AG08396 (cell line): ENCODE results near the gene VCAN.

Experiments used
- DNase-seq: peaks from one replicate; pipeline ENCODE4 v3.0.0; 2012; ENCODE audit warnings: low spot score, mixed read lengths

VCAN gene

GRCh38 chr5:83469075-83469474, 2.5 kb upstream of the VCAN start:
- no peak for DNase-seq

- no peak for DNase-seq
These were observed 779 bp upstream of the VCAN start for GRCh38 chr5:83470526-83471404.

GRCh38 chr5:83472213-83472507, 616 bp downstream of the VCAN start:
- no peak for DNase-seq

DNA sequence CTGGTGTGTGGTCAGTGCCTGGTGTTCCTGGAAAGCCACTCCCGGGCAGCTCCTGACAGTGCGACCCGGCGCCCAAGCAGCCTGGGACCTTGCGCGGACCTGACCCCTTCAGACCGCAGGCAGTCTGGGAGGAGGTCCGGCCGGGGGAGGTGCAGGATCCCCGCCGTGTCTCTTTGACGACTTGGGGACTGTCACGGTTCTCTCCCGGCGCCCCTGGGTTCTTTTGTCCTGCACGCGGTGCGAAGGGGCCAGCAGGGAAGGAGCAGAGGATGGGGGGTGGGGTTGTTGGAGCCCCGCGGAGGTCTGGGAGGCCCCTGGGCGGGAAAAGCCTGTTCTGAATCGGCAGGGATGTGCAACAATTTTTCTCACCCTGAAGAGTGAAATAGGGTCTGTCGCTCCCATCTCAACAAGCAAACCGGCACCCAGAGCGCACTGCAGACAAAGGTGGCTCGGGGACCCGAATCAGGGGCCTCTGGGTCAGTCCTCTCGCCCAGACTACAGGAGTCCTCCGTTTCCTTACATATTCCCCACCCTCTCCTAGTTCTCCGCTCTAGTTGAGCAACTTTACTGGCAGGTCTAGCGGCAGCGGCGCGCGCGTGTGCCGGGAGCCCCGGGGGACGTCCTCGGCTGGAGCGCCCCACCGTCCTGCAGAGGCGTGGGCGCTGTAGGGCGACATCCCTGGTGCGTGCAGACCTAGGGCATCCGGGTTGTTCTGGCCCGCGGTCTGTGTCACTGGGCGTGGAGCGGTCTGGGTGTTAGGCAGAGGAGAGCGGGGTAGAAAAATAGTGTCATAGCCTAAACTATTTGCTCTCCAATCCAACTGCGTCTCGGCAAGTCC, 1.2 kb downstream of the VCAN start:
- DNase-seq: peak; percentile 73

GRCh38 chr5:83473346-83474160, 2.0 kb downstream of the VCAN start:
- DNase-seq: peak; percentile 92

- DNase-seq: peak; percentile 85
These were observed 2.7 kb downstream of the VCAN start for GRCh38 chr5:83474161-83474796.

DNA sequence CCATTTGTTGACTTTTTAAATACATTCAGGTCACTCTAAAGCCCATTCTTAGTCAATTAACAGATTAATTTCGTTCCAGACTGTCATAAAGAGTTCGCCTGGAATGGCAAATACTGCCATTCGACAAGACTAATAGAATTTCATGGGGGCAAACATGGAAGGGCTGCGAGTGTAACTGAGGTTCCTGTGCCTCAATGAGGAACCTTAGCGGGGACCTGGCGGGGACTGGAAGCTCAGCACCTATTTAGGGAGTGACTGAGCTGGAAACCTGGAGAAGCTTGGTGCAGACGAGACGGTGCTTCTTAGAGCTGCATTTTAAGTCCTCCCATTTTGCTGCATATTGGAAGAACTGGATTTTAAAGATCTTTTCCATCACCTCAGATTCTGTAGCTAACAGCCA, 3.4 kb downstream of the VCAN start:
- no peak for DNase-seq

DNA sequence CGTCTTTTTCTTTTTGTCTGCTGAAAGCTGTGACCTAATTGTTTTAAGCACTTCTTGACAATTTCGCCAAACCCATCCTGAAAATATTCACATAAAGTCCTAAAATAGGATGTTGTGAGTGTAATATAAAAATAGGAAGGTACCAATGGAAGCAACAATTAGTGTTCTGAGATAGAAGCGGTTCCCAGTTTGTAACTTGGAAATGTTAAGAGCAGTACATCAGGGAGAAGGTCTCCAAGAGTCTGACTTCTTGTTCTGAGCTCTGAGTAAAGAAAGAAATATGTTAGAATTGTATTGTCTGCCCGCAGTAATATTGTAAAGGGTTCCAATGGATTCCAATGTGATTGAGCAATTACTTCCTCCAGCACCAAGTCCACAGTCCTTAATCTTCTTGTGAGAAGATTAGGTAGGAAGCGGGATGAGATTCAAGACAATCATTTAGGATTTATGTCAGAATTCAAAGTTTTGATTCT, 3.9 kb downstream of the VCAN start:
- peak; percentile 73 for DNase-seq

DNA sequence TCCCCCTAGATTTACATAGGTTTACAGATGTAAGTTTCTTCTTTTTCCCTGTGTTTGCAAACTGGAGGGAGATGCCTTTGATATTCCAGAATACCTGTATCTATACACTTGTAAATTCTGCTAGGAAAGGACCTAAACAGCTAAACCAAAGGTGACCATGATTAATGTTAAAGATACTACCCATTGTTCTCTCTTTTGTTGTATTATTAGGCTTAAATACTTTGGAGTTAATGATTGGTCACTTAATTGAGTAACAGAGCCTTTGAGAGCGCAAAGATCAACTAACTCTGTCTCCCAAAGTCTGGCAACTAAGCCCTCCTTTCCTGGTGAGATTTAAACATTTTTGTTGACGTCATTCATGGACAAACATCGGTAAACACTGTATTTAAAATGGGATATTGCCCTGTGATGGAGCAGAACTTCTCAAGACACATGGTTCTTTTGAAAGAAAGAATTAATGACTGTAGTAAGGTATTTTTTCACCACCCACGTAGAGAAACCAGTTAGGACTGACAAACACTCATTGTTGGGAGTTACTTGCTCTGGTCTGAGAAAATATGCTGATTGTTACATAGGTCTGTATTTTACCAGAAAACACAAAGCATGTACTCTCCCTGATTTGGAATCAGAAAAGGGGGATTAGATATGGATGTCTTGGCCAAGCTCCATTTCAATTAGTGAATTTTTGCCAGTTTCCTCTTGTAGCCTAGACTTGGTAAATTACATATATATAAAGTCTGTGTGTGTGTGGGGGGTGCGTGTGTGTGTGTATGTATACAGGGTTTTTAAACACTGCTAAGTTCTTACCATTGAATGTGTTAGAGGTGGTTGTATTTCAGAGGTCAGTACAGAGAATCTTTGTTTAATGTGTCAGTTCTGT, 4.6 kb downstream of the VCAN start:
- no peak for DNase-seq

DNA sequence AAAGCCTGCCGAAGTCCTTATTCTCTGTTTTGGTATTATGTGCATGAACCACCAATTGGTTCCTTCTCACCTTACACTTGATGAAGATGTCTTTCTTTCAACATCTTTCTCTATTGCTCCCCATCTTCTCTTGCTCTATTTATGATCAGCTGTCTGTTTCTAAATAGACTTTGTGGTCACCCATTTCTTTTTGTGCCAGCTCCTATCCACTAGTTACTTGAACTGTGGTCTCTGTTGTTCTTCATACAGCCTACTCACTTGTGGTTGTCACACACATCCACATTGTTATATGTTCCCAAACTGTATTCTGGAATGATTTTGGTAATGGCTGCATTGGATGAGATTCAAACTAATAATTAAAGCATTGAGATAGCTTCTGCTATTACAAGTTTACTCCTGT, 11.4 kb downstream of the VCAN start:
- DNase-seq: no peak

DNA sequence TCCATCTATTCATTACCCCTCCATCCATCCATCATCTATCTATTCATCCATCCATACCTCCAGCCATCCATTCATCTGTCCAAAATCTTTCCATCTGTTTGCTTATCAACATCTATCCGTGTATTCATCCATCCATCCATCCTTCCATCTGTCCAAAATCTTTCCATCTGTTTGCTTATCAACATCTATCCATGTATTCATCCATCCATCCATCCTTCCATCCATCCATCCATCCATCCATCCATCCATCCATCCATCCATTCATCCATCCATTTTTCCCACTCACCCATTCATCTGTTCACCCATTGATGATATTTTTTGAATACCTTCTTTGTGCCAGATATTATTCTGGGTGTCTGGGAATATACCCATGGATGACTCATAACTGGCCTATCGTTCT, 12.8 kb downstream of the VCAN start:
- no peak for DNase-seq

DNA sequence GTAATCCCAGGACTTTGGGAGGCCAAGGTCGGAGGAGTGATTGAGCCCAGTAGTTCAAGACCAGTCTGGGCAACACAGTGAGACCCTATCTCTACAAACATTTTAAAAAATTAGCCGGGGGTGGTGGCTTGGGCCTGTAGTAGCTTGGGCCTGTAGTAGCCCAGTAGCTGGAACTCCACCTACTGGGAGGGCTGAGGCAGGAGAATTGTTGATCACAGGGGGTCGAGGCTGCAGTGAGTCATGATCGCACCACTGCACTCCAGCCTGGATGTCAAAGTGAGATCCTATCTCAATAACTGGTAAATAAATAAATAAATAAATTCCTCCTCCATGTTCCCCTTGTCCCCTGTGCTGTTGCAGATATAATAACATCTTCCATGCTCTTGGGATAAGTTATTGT, 14.3 kb downstream of the VCAN start:
- no peak for DNase-seq

GRCh38 chr5:83487155-83487554, 15.6 kb downstream of the VCAN start:
- no peak for DNase-seq

GRCh38 chr5:83488271-83488670, 16.7 kb downstream of the VCAN start:
- peak; percentile 15 for DNase-seq

DNA sequence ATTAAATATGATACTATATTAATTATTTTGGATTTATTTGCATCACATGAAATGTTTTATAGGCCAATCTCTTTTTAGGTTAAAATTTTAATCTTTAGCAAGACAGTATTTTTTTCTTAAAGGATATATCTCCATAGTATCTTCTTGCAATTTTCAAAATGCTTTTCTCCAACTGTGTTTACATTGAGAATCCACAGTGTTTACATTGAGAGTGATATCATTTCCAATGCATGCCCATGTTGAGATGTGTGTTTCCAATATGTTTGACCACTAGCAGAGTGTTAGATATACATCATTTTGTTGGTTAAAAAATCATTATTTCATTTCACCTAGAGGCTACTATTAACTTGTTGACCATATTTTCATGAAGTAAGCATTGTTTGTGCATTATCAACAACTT, 17.3 kb downstream of the VCAN start:
- no peak for DNase-seq

GRCh38 chr5:83490203-83490602, 18.7 kb downstream of the VCAN start:
- DNase-seq: no peak

- DNase-seq: no peak
These were observed 20.8 kb downstream of the VCAN start for GRCh38 chr5:83492331-83492730.

- no peak for DNase-seq
These were observed 22.1 kb downstream of the VCAN start for GRCh38 chr5:83493644-83494043.

GRCh38 chr5:83494087-83494620, 22.6 kb downstream of the VCAN start:
- no peak for DNase-seq

DNA sequence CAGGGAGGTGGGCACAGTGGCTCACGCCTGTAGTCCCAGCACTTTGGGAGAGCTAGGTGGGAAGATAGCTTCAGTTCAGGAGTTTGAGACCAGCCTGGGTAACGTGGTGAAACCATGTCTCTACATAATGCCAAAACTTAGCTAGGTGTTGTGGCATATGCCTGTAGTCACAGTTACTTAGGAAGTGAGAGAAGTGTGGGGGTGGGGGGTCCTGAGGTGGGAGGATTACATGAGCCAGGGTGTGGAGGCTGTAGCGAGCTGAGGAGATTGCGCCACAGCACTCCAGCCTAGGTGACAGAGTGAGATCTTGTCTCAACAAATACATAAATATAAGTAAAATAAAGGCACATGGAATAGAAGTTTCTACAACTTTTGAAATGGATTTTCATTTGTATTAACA, 23.1 kb downstream of the VCAN start:
- no peak for DNase-seq

- no peak for DNase-seq
These were observed 25.1 kb downstream of the VCAN start for GRCh38 chr5:83496626-83497025.
